Gastrocnemius medialis (tissue), 4 donors: ENCODE data around the gene PTPN12. TPM values are rescaled to one million over a fixed set of nuclear protein-coding genes. Genes with fewer than 3 reads are reported as not detected.

Experiments
- ATAC-seq, 2 donors: fragments of 150-250 bp; one replicate each; pipeline ENCODE4 v1.9.1; 2016
- DNase-seq, 2 donors: peaks; one replicate each; pipeline ENCODE4 v3.0.0-alpha.2; 2019
- H3K27ac ChIP-seq, 4 donors: fragments of 200-600 bp; sonication (generic); 1 replicate in 1 of 4; 2 replicates in 3 of 4; pipeline ENCODE4 v1.5.1; 2016 to 2018; ENCODE audit warnings: mild to moderate bottlenecking in 2 of 4, moderate library complexity in 1 of 4
- H3K27me3 ChIP-seq, 3 donors: fragments of 200-600 bp; sonication (generic) in 2 of 3; 1 replicate in 1 of 3; 2 replicates in 2 of 3; pipeline versions ENCODE4 v1.5.1 to v1.6.0; 2016 to 2019; ENCODE audit warnings: mild to moderate bottlenecking in 1 of 3, moderate library complexity in 1 of 3
- H3K36me3 ChIP-seq, 2 donors: fragments of 200-600 bp; sonication (generic) in 1 of 2; one replicate each; pipeline ENCODE4 v1.5.1; 2017 to 2018
- H3K4me1 ChIP-seq, 2 donors: fragments of 200-600 bp; sonication (generic) in 1 of 2; one replicate each; pipeline ENCODE4 v1.5.1; 2016 to 2017; ENCODE audit warnings: mild to moderate bottlenecking in 2 of 2
- H3K4me3 ChIP-seq, 4 donors: fragments of 200-600 bp; sonication (generic) in 3 of 4; 1 replicate in 1 of 4; 2 replicates in 3 of 4; pipeline ENCODE4 v1.5.1; 2016 to 2019; ENCODE audit warnings: mild to moderate bottlenecking in 2 of 4
- H3K9me3 ChIP-seq, 3 donors: fragments of 200-600 bp; sonication (generic) in 2 of 3; 1 replicate in 1 of 3; 2 replicates in 2 of 3; pipeline ENCODE4 v1.5.1; 2016 to 2019
- POLR2A ChIP-seq, 2 donors: fragments of 450-650 bp; IDR thresholded peaks; one replicate each; pipeline ENCODE4 v1.6.1; 2017; ENCODE audit warnings: antibody characterized with exemption in 2 of 2, mild to moderate bottlenecking in 2 of 2, moderate library complexity in 2 of 2
- in situ Hi-C, 4 donors: fragments of 200-750 bp; cut with MboI; loops; one replicate each; pipeline versions ENCODE4 v1.15.0 to v1.8.0; 2017; ENCODE audit warnings: low sequenced_read_pairs in 4 of 4
- intact Hi-C: fragments of 100-400 bp; cut with DNase I; formaldehyde crosslinking; loops from one replicate; pipeline ENCODE4 v1.15.1; 2023; ENCODE audit warnings: low total_unique reads
- total RNA-seq, 4 donors: library from RNA; depleted of rRNA; stranded (reverse); fragments of >200 nt; gene quantifications; one replicate each; pipeline versions ENCODE4 v1.1.0 to v1.2.3, GENCODE V29; 2016
- TF ChIP-seq, protein P1 (sequence below), 5 experiments: fragments of 450-650 bp in 3 of 5; fragments of 200-600 bp in 2 of 5; sonication (generic) in 2 of 5; IDR thresholded peaks in 4 of 5; conservative IDR thresholded peaks in 1 of 5; 1 replicate in 4 of 5; 2 replicates in 1 of 5; pipeline ENCODE4 v1.5.1; 2016 to 2019; ENCODE audit warnings: antibody characterized with exemption in 5 of 5, mild to moderate bottlenecking in 3 of 5, moderate library complexity in 3 of 5

Gene PTPN12
- total RNA-seq, 4 donors from 2014 or later: 22.7 to 38.0 (median 27.7) TPM

DNA sequence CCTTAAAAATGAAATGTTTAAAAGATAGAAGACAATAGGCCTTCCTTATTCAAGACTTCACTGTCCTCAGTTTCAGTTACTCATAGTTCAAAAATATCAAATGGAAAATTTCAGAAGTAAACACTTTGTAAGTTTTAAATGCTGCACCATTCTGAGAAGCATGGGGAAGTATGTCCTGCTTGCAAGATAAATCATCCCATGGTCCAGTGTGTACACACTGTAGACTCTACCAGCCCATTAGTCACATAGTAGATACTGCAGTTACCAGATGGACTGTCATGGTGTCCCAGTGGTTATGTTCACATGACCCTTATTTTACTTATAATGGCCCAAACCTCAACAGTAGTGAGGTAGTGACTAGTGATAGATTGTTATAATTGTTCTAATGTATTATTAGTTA, 69.5 kb downstream of the PTPN12 start:
- Histone ChIP-seq H3K27me3 (no peaks in the 10 kb centered on the region), H3K36me3 (no peaks in the 10 kb centered on the region), H3K4me1 (no peaks in the 10 kb centered on the region), H3K4me3 (no peak overlapping the region), H3K27ac (no peak overlapping the region), H3K9me3 (no peaks in the 10 kb centered on the region)
- ATAC-seq (no peak), DNase-seq (no peak)
- intact Hi-C loops (no loop called here), in situ Hi-C loops (no loop called here)
- TF ChIP-seq, protein P1, sequence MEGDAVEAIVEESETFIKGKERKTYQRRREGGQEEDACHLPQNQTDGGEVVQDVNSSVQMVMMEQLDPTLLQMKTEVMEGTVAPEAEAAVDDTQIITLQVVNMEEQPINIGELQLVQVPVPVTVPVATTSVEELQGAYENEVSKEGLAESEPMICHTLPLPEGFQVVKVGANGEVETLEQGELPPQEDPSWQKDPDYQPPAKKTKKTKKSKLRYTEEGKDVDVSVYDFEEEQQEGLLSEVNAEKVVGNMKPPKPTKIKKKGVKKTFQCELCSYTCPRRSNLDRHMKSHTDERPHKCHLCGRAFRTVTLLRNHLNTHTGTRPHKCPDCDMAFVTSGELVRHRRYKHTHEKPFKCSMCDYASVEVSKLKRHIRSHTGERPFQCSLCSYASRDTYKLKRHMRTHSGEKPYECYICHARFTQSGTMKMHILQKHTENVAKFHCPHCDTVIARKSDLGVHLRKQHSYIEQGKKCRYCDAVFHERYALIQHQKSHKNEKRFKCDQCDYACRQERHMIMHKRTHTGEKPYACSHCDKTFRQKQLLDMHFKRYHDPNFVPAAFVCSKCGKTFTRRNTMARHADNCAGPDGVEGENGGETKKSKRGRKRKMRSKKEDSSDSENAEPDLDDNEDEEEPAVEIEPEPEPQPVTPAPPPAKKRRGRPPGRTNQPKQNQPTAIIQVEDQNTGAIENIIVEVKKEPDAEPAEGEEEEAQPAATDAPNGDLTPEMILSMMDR (IDR thresholded peaks at IDR 0.05 in 4 of 5, conservative IDR thresholded peaks at IDR 0.05 in 1 of 5): no peak
- TF ChIP-seq POLR2A (IDR thresholded peaks at IDR 0.05): no peak

GRCh38 chr7:77619314-77619713, 82.2 kb downstream of the PTPN12 start:
- in situ Hi-C loops: no loop called here
- no peak overlapping the region for H3K27ac ChIP-seq
- H3K4me3 ChIP-seq: no peak overlapping the region
- no peaks in the 10 kb centered on the region for H3K27me3 ChIP-seq
- intact Hi-C loops: no loop called here
- no peak for ATAC-seq
- H3K36me3 ChIP-seq: peaks cover 0 to 43% of the 10 kb centered on the region in 2 donors
- TF ChIP-seq, protein P1 (IDR thresholded peaks at IDR 0.05 in 4 of 5, conservative IDR thresholded peaks at IDR 0.05 in 1 of 5): no peak
- TF ChIP-seq POLR2A (IDR thresholded peaks at IDR 0.05): no peak
- H3K4me1 ChIP-seq: no peaks in the 10 kb centered on the region
- H3K9me3 ChIP-seq: no peaks in the 10 kb centered on the region
- DNase-seq: no peak

DNA sequence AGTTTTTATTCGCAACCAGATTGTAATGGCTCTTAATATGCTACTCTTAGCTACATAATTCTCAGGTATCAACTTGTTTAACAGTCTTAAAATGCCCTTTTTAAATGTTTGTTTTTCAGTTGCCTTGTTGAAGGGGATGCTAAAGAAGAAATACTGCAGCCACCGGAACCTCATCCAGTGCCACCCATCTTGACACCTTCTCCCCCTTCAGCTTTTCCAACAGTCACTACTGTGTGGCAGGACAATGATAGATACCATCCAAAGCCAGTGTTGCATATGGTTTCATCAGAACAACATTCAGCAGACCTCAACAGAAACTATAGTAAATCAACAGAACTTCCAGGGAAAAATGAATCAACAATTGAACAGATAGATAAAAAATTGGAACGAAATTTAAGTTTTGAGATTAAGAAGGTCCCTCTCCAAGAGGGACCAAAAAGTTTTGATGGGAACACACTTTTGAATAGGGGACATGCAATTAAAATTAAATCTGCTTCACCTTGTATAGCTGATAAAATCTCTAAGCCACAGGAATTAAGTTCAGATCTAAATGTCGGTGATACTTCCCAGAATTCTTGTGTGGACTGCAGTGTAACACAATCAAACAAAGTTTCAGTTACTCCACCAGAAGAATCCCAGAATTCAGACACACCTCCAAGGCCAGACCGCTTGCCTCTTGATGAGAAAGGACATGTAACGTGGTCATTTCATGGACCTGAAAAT, 89.7 kb downstream of the PTPN12 start:
- no peak for ATAC-seq

DNA sequence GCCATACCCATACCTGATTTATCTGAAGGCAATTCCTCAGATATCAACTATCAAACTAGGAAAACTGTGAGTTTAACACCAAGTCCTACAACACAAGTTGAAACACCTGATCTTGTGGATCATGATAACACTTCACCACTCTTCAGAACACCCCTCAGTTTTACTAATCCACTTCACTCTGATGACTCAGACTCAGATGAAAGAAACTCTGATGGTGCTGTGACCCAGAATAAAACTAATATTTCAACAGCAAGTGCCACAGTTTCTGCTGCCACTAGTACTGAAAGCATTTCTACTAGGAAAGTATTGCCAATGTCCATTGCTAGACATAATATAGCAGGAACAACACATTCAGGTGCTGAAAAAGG, 90.2 kb downstream of the PTPN12 start:
- no peaks in the 10 kb centered on the region for H3K4me1 ChIP-seq
- TF ChIP-seq POLR2A (IDR thresholded peaks at IDR 0.05): no peak
- TF ChIP-seq, protein P1 (IDR thresholded peaks at IDR 0.05 in 4 of 5, conservative IDR thresholded peaks at IDR 0.05 in 1 of 5): no peak
- DNase-seq (no peak), ATAC-seq (no peak)
- in situ Hi-C loops: no loop called here
- H3K27ac ChIP-seq: no peak overlapping the region
- H3K4me3 ChIP-seq: no peak overlapping the region
- H3K27me3 ChIP-seq: no peaks in the 10 kb centered on the region
- intact Hi-C loops: no loop called here
- no peaks in the 10 kb centered on the region for H3K9me3 ChIP-seq
- H3K36me3 ChIP-seq: peaks cover 0 to 47% of the 10 kb centered on the region in 2 donors

More for the DNA sequence above, 89.7 kb downstream of the PTPN12 start:
- intact Hi-C loops: no loop called here
- H3K36me3 ChIP-seq: peaks cover 0 to 53% of the 10 kb centered on the region in 2 donors
- H3K27ac ChIP-seq: no peak overlapping the region
- no peaks in the 10 kb centered on the region for H3K9me3 ChIP-seq
- no peaks in the 10 kb centered on the region for H3K27me3 ChIP-seq
- no peak for TF ChIP-seq POLR2A (IDR thresholded peaks at IDR 0.05)
- TF ChIP-seq, protein P1 (IDR thresholded peaks at IDR 0.05 in 4 of 5, conservative IDR thresholded peaks at IDR 0.05 in 1 of 5): no peak
- in situ Hi-C loops: no loop called here
- no peak for DNase-seq
- H3K4me3 ChIP-seq: no peak overlapping the region
- no peaks in the 10 kb centered on the region for H3K4me1 ChIP-seq

- Histone ChIP-seq H3K4me1 (no peaks in the 10 kb centered on the region), H3K36me3 (peaks cover 0 to 50% of the 10 kb centered on the region in 2 donors), H3K27ac (no peak overlapping the region), H3K9me3 (no peaks in the 10 kb centered on the region), H3K27me3 (no peaks in the 10 kb centered on the region), H3K4me3 (no peak overlapping the region)
- ATAC-seq: no peak
- in situ Hi-C loops: no loop called here
- intact Hi-C loops: no loop called here
- no peak for DNase-seq
- TF ChIP-seq, protein P1 (IDR thresholded peaks at IDR 0.05 in 4 of 5, conservative IDR thresholded peaks at IDR 0.05 in 1 of 5): no peak
- no peak for TF ChIP-seq POLR2A (IDR thresholded peaks at IDR 0.05)
These were observed 92.7 kb downstream of the PTPN12 start for GRCh38 chr7:77629797-77630196.
